Stimulated activated CD4-positive, alpha-beta T cell treated with anti-CD3 and anti-CD28 coated beads, Interleukin-1b, Interleukin-23, amount 100 ng/mL, for 24 hours (primary cell): Measurements from ENCODE around the gene TAAR6.
"Not testable (repeated sequence)": the region's sequence is repeated elsewhere in the genome, so short reads cannot be mapped to it uniquely, and the experiment has no call there.

Source experiments
- DNase-seq, 4 experiments: peaks; one replicate each; pipeline ENCODE4 v3.0.0-alpha.2; 2020; ENCODE audit warnings: low read depth in 4 of 4, low spot score in 1 of 4

The TAAR6 gene

GRCh38 chr6:132570221-132570777, at the start of gene TAAR6:
TAAR6 (plus strand) TSS chr6:132570322; CDS start chr6:132570322, 0 bp downstream.
- no peak for DNase-seq

GRCh38 chr6:132520953-132521352, 49.2 kb upstream of the TAAR6 start:
- no peak for DNase-seq

- DNase-seq: no peak
Measured at GRCh38 chr6:132524646-132525045, 45.5 kb upstream of the TAAR6 start.

GRCh38 chr6:132525866-132526265, 44.3 kb upstream of the TAAR6 start:
- no peak for DNase-seq

GRCh38 chr6:132526461-132526860, 43.7 kb upstream of the TAAR6 start:
- no peak for DNase-seq

- no peak for DNase-seq
Measured at GRCh38 chr6:132527791-132528190, 42.3 kb upstream of the TAAR6 start.

GRCh38 chr6:132530293-132530974, 39.7 kb upstream of the TAAR6 start:
- peak; percentile 42 to 79 (median 56) for DNase-seq

- not testable (repeated sequence) for DNase-seq
Measured at GRCh38 chr6:132534546-132534945, 35.6 kb upstream of the TAAR6 start.

GRCh38 chr6:132537145-132537544, 33.0 kb upstream of the TAAR6 start:
- no peak for DNase-seq

- DNase-seq: no peak
Measured at GRCh38 chr6:132537977-132538376, 32.1 kb upstream of the TAAR6 start, which contains the start of gene TAAR9. TAAR9 (plus strand) TSS chr6:132538277; CDS start chr6:132538290, 13 bp downstream.

- DNase-seq: no peak
Measured at GRCh38 chr6:132544826-132545225, 25.3 kb upstream of the TAAR6 start.

- no peak for DNase-seq
Measured at GRCh38 chr6:132548746-132549463, 21.2 kb upstream of the TAAR6 start.

GRCh38 chr6:132551214-132551613, 18.9 kb upstream of the TAAR6 start:
- no peak for DNase-seq

GRCh38 chr6:132552372-132552771, 17.8 kb upstream of the TAAR6 start, which contains the start of gene TAAR8:
TAAR8 (plus strand) TSS chr6:132552672; CDS start chr6:132552693, 21 bp downstream.
- no peak for DNase-seq

- not testable (repeated sequence) for DNase-seq
Measured at GRCh38 chr6:132560087-132560486, 10.0 kb upstream of the TAAR6 start.

- no peak for DNase-seq
Measured at GRCh38 chr6:132566404-132566803, 3.7 kb upstream of the TAAR6 start.

GRCh38 chr6:132567566-132567965, 2.6 kb upstream of the TAAR6 start:
- DNase-seq: no peak

GRCh38 chr6:132568611-132569010, 1.5 kb upstream of the TAAR6 start:
- no peak for DNase-seq

GRCh38 chr6:132569170-132569569, 952 bp upstream of the TAAR6 start:
- no peak for DNase-seq

- DNase-seq: no peak
Measured at GRCh38 chr6:132571774-132572173, 1.7 kb downstream of the TAAR6 start.

- no peak for DNase-seq
Measured at GRCh38 chr6:132584698-132585097, 14.6 kb downstream of the TAAR6 start.

- DNase-seq: no peak
Measured at GRCh38 chr6:132587424-132587823, 17.3 kb downstream of the TAAR6 start.
